ENCODE data around the gene HOXD12.

- TF ChIP-seq POLR2A (IDR thresholded peaks at IDR 0.05; ENCODE audit: extremely low read depth, insufficient read length) (no peak), CTCF (IDR thresholded peaks at IDR 0.05; ENCODE audit: low read depth, low read length) (no peak), MYC (IDR thresholded peaks at IDR 0.05; ENCODE audit: low read depth, low read length) (no peak)
These were observed 23.5 kb upstream of the HOXD12 start for GRCh38 chr2:176076063-176076462.
